GM21619 (cell line): ENCODE results near the gene BST2.

Experiments
- ATAC-seq: cut with Tn5 transposase; IDR thresholded peaks from one replicate; pipeline ENCODE4 v1.9.1; 2021; ENCODE audit not compliant: unreplicated experiment

BST2 gene

GRCh38 chr19:17419621-17420474 lies 14.4 kb upstream of the BST2 start, which contains the start of gene MVB12A:
MVB12A (plus strand) TSS chr19:17420047; CDS start chr19:17420136, 89 bp downstream.
- ATAC-seq = peak; percentile 76

GRCh38 chr19:17419154-17419620 lies 13.8 kb upstream of the BST2 start:
- no peak for ATAC-seq

- ATAC-seq = no peak
These were observed 13.3 kb upstream of the BST2 start for GRCh38 chr19:17418710-17419109.

GRCh38 chr19:17415121-17415520 lies 9.7 kb upstream of the BST2 start:
- no peak for ATAC-seq

GRCh38 chr19:17414097-17414496 lies 8.7 kb upstream of the BST2 start:
- ATAC-seq = no peak

- no peak for ATAC-seq
These were observed 6.4 kb upstream of the BST2 start for GRCh38 chr19:17411801-17412200.

- ATAC-seq = no peak
These were observed 4.6 kb upstream of the BST2 start for GRCh38 chr19:17409990-17410389.

GRCh38 chr19:17406887-17407196 lies 1.4 kb upstream of the BST2 start:
- ATAC-seq = no peak

GRCh38 chr19:17406046-17406886 lies 836 bp upstream of the BST2 start:
- ATAC-seq = no peak

GRCh38 chr19:17404621-17405249 lies 695 bp downstream of the BST2 start:
- peak; percentile 6 for ATAC-seq

- ATAC-seq = no peak
These were observed 1.4 kb downstream of the BST2 start for GRCh38 chr19:17404015-17404414.

GRCh38 chr19:17402982-17403855 lies 2.2 kb downstream of the BST2 start:
- no peak for ATAC-seq

- ATAC-seq = no peak
These were observed 3.8 kb downstream of the BST2 start for GRCh38 chr19:17401628-17402027.

GRCh38 chr19:17398902-17399527 lies 6.4 kb downstream of the BST2 start:
- ATAC-seq = no peak

GRCh38 chr19:17394891-17395415 lies 10.5 kb downstream of the BST2 start:
- no peak for ATAC-seq

- ATAC-seq = no peak
These were observed 11.5 kb downstream of the BST2 start, which contains the start of gene CCDC194 for GRCh38 chr19:17393914-17394313. CCDC194 (minus strand) TSS chr19:17394196; CDS start chr19:17394158, 38 bp downstream.

- no peak for ATAC-seq
These were observed 12.4 kb downstream of the BST2 start for GRCh38 chr19:17393002-17393401.

GRCh38 chr19:17391371-17392151 lies 13.9 kb downstream of the BST2 start:
- ATAC-seq = no peak
